CD14-positive monocyte (primary cell): ENCODE results near the gene MIA. TPM values are rescaled to one million over a fixed set of nuclear protein-coding genes. Genes with fewer than 3 reads are reported as not detected.
A peak's percentile ranks its signal among the peaks of the same experiment; 100 is the strongest.

Source experiments
- DNase-seq, 3 donors: peaks; one replicate each; pipeline ENCODE4 v3.0.0-alpha.2; 2011 to 2022
- H2AFZ ChIP-seq: 2 replicates; pipeline ENCODE4 v1.6.0; 2012; ENCODE audit warnings: mild to moderate bottlenecking, low read depth, low read length, inconsistent platforms; ENCODE audit not compliant: insufficient read depth, poor library complexity, severe bottlenecking
- H3K27ac ChIP-seq, 2 donors: 1 replicate in 1 of 2; 2 replicates in 1 of 2; pipeline ENCODE4 v1.5.1; 2012 to 2013; ENCODE audit warnings: low read length in 2 of 2, control low read depth in 1 of 2, inconsistent platforms in 1 of 2, low read depth in 1 of 2, mild to moderate bottlenecking in 1 of 2
- H3K27me3 ChIP-seq, 2 donors: one replicate each; pipeline versions ENCODE4 v1.6.0 to v1.6.1; 2011 to 2013; ENCODE audit warnings: low read length in 2 of 2; ENCODE audit not compliant: control insufficient read depth in 2 of 2, insufficient read depth in 2 of 2
- H3K36me3 ChIP-seq, 2 donors: replicated peaks in 1 of 2; 1 replicate in 1 of 2; 2 replicates in 1 of 2; pipeline versions ENCODE4 v1.5.1 to v1.6.1; 2012 to 2013; ENCODE audit warnings: low read length in 2 of 2, control low read depth in 1 of 2, inconsistent platforms in 1 of 2, mild to moderate bottlenecking in 1 of 2; ENCODE audit not compliant: insufficient read depth in 2 of 2, control insufficient read depth in 1 of 2
- H3K4me1 ChIP-seq, 2 donors: 1 replicate in 1 of 2; 2 replicates in 1 of 2; pipeline versions ENCODE4 v1.5.1 to v1.6.1; 2012 to 2013; ENCODE audit warnings: low read length in 2 of 2, control low read depth in 1 of 2, inconsistent platforms in 1 of 2, mild to moderate bottlenecking in 1 of 2, moderate library complexity in 1 of 2; ENCODE audit not compliant: insufficient read depth in 2 of 2, control insufficient read depth in 1 of 2
- H3K4me2 ChIP-seq: replicated peaks from 2 replicates; pipeline ENCODE3; 2012; ENCODE audit warnings: low read length, moderate library complexity, mild to moderate bottlenecking; ENCODE audit not compliant: poor library complexity, severe bottlenecking; ENCODE audit errors: extremely low read depth
- H3K4me3 ChIP-seq, 3 experiments: fragments of 200-600 bp in 1 of 3; sonication (generic) in 1 of 3; replicated peaks in 1 of 3; 1 replicate in 2 of 3; 2 replicates in 1 of 3; pipeline ENCODE4 v1.5.1; 2011 to 2013; ENCODE audit warnings: low read length in 3 of 3, mild to moderate bottlenecking in 3 of 3, control low read depth in 2 of 3, low read depth in 2 of 3, inconsistent platforms in 1 of 3, moderate library complexity in 1 of 3
- H3K79me2 ChIP-seq: 2 replicates; pipeline ENCODE4 v1.6.0; 2012; ENCODE audit warnings: mild to moderate bottlenecking, control low read depth, inconsistent platforms, low read length, moderate library complexity; ENCODE audit not compliant: insufficient read depth
- H3K9ac ChIP-seq: 2 replicates; pipeline ENCODE4 v1.6.0; 2017; ENCODE audit warnings: low read length, mild to moderate bottlenecking; ENCODE audit not compliant: insufficient read depth, poor library complexity, severe bottlenecking
- H3K9me3 ChIP-seq, 2 donors: replicated peaks in 1 of 2; 1 replicate in 1 of 2; 2 replicates in 1 of 2; pipeline versions ENCODE4 v1.5.1 to v1.6.1; 2012 to 2013; ENCODE audit warnings: low read length in 2 of 2, control low read depth in 1 of 2; ENCODE audit not compliant: control insufficient read depth in 1 of 2, insufficient read depth in 1 of 2
- H4K20me1 ChIP-seq: 2 replicates; pipeline ENCODE4 v1.6.0; 2012; ENCODE audit warnings: mild to moderate bottlenecking, low read length, control low read depth, moderate library complexity; ENCODE audit not compliant: insufficient read depth
- H3K27ac Mint-ChIP-seq, 7 donors: one replicate each; pipeline ENCODE4 v1.8.0; 2020; ENCODE audit warnings: mild to moderate bottlenecking in 7 of 7, mixed read lengths in 7 of 7, moderate library complexity in 6 of 7, inconsistent platforms in 2 of 7
- H3K27me3 Mint-ChIP-seq, 3 donors: one replicate each; pipeline ENCODE4 v1.8.0; 2021 to 2022; ENCODE audit warnings: low read depth in 3 of 3, mild to moderate bottlenecking in 3 of 3, mixed read lengths in 3 of 3, moderate library complexity in 3 of 3, inconsistent platforms in 1 of 3
- H3K36me3 Mint-ChIP-seq, 2 donors: one replicate each; pipeline ENCODE4 v1.8.0; 2020; ENCODE audit warnings: mixed read lengths in 2 of 2, inconsistent platforms in 1 of 2, mild to moderate bottlenecking in 1 of 2
- H3K4me1 Mint-ChIP-seq: one replicate; pipeline ENCODE4 v1.8.0; 2020; ENCODE audit warnings: mild to moderate bottlenecking, mixed read lengths
- H3K4me3 Mint-ChIP-seq, 2 donors: one replicate each; pipeline ENCODE4 v1.8.0; 2020; ENCODE audit warnings: mild to moderate bottlenecking in 2 of 2, mixed read lengths in 2 of 2, moderate library complexity in 1 of 2
- H3K9me3 Mint-ChIP-seq, 7 donors: one replicate each; pipeline ENCODE4 v1.8.0; 2020 to 2022; ENCODE audit warnings: mixed read lengths in 7 of 7, mild to moderate bottlenecking in 6 of 7, moderate library complexity in 6 of 7, inconsistent platforms in 2 of 7
- WGBS: methylation state at CpG from one replicate; pipeline ENCODE4 v1.1.5; 2013; ENCODE audit warnings: missing lambda C conversion rate; ENCODE audit not compliant: insufficient coverage; 5-methylcytosine and 5-hydroxymethylcytosine counted together
- intact Hi-C, 2 donors: fragments of 100-400 bp; cut with micrococcal nuclease; formaldehyde crosslinking; loops; one replicate each; pipeline versions ENCODE4 v1.15.0 to v1.15.1; 2023
- polyA plus RNA-seq, 3 donors: library from polyadenylated mRNA; depleted of rRNA in 1 of 3; unstranded in 2 of 3; stranded (reverse) in 1 of 3; fragments of 300-500 nt in 2 of 3; fragments of >200 nt in 1 of 3; fragmentation: Illumina TruSeq in 2 of 3; gene quantifications; 1 replicate in 2 of 3; 2 replicates in 1 of 3; pipeline ENCODE4 v1.2.3, GENCODE V29; 2012 to 2021
- TF ChIP-seq, protein P1 (sequence below): fragments of 200-600 bp; IDR thresholded peaks from one replicate; pipeline ENCODE4 v1.8.0; 2022; ENCODE audit warnings: antibody characterized with exemption, mild to moderate bottlenecking

Gene MIA
- polyA plus RNA-seq, 3 donors: 0.47 TPM; not detected in 2

DNA sequence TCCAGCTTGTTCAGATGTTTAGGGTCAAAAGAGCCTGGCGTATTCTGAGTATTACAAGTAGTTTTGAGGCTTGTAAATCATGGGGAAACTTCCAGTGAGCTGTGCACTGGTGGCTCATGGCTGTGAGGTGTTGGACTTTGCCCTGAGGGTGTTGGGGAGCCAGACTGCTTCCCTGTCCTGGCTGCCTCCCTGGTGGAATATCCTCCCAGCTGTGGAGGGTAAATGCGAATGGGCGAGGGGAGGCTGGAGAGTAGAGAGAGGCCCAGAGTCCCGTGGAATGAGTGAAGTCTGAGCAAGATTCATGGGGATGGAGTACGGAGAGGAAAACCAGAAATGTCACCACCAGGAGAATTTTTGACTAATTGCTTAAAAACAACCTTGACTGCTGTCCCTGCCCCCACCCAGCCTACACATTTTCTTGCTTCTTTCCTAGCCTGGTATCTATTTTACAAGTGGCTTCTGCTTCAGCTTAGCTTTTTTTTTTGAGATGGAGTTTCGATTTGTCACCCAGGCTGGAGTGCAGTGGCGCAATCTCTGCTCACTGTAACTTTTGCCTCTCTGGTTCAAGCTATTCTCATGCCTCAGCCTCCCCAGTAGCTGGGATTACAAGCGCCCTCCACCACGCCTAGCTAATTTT, 20.6 kb upstream of the MIA start:
- H3K9me3 Mint-ChIP-seq: no peaks in the 10 kb centered on the region
- intact Hi-C loops: loop anchor here (5.0 to 10.0 kb wide), 2 partner anchors 43 to 50 kb away; partner anchors contain the start of gene EGLN2 (in 1 of the 2)
- peak overlapping the region; percentile 77 for H3K4me2 ChIP-seq
- no peak overlapping the region for H2AFZ ChIP-seq
- H3K9me3 ChIP-seq: no peaks in the 10 kb centered on the region
- peaks cover 80% of the 10 kb centered on the region for H3K79me2 ChIP-seq
- peak overlapping the region; percentile 91 to 99 (median 95) for H3K27ac Mint-ChIP-seq
- TF ChIP-seq, protein P1, sequence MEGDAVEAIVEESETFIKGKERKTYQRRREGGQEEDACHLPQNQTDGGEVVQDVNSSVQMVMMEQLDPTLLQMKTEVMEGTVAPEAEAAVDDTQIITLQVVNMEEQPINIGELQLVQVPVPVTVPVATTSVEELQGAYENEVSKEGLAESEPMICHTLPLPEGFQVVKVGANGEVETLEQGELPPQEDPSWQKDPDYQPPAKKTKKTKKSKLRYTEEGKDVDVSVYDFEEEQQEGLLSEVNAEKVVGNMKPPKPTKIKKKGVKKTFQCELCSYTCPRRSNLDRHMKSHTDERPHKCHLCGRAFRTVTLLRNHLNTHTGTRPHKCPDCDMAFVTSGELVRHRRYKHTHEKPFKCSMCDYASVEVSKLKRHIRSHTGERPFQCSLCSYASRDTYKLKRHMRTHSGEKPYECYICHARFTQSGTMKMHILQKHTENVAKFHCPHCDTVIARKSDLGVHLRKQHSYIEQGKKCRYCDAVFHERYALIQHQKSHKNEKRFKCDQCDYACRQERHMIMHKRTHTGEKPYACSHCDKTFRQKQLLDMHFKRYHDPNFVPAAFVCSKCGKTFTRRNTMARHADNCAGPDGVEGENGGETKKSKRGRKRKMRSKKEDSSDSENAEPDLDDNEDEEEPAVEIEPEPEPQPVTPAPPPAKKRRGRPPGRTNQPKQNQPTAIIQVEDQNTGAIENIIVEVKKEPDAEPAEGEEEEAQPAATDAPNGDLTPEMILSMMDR: no peak
- H3K27me3 ChIP-seq: no peaks in the 10 kb centered on the region
- peaks cover 61 to 68% of the 10 kb centered on the region in 2 donors for H3K4me1 ChIP-seq
- peak overlapping the region; percentile 75 to 80 for H3K4me3 Mint-ChIP-seq
- H4K20me1 ChIP-seq: peaks cover 44% of the 10 kb centered on the region
- H3K36me3 ChIP-seq: peaks cover 26 to 43% of the 10 kb centered on the region in 2 donors
- WGBS: 54% methylated on average over 4 of the region's 9 CpGs
- H3K27ac ChIP-seq: peak overlapping the region; percentile 80 to 88
- peak overlapping the region; percentile 56 for H3K9ac ChIP-seq
- peaks cover 0 to 5% (median 0%) of the 10 kb centered on the region in 3 donors for H3K27me3 Mint-ChIP-seq
- H3K36me3 Mint-ChIP-seq: peaks cover 36 to 47% of the 10 kb centered on the region in 2 donors
- peaks cover 52% of the 10 kb centered on the region for H3K4me1 Mint-ChIP-seq
- DNase-seq: peak; percentile 62 to 84 (median 62)
- peak overlapping the region in 2 of 3 experiments; percentile 16 to 67 for H3K4me3 ChIP-seq

DNA sequence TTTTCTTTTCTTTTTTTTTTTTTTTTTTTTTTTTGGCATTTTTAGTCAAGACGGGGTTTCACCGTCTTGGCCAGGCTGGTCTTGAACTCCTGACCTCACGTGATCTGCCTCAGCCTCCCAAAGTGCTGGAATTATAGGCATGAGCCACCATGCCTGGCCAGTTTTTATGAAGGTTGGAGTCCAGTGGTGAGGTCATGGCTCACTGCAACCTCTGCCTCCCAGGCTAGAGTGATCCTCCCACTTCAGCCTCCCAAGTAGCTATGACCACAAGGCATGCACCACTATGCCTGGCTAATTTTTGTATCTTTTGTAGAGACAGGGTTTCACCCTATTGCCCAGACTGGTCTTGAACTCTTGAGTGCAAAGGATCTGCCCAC, 20.1 kb upstream of the MIA start:
- Histone ChIP-seq H3K79me2 (peaks cover 79% of the 10 kb centered on the region), H2AFZ (no peak overlapping the region), H4K20me1 (peaks cover 49% of the 10 kb centered on the region), H3K9me3 (no peaks in the 10 kb centered on the region), H3K4me3 (peak overlapping the region in 1 of 3 experiments; percentile 67), H3K36me3 (peaks cover 31 to 48% of the 10 kb centered on the region in 2 donors), H3K4me2 (peak overlapping the region; percentile 33), H3K9ac (peak overlapping the region; percentile 56), H3K27ac (peak overlapping the region; percentile 80 to 88), H3K27me3 (no peaks in the 10 kb centered on the region), H3K4me1 (peaks cover 55 to 63% of the 10 kb centered on the region in 2 donors)
- Mint-ChIP-seq H3K36me3 (peaks cover 40 to 50% of the 10 kb centered on the region in 2 donors), H3K9me3 (no peaks in the 10 kb centered on the region), H3K27me3 (peaks cover 0 to 5% (median 0%) of the 10 kb centered on the region in 3 donors), H3K27ac (peak overlapping the region; percentile 91 to 99 (median 95)), H3K4me1 (peaks cover 47% of the 10 kb centered on the region), H3K4me3 (no peak overlapping the region)
- peak in 1 of 3 donors; percentile 23 for DNase-seq
- TF ChIP-seq, protein P1: no peak
- WGBS: no CpG with 5 or more reads among the region's 3 CpGs
- intact Hi-C loops: loop anchor here in 1 of 2 donors (10.0 kb wide), 1 partner anchor 50 kb away; no protein-coding TSS in a partner anchor
